AG04449 (cell line): ENCODE data around the gene ITPR1.

ENCODE experiments used
- CTCF ChIA-PET: fragments of 350-600 bp; formaldehyde crosslinking; extraction: SDS; loops from one replicate; lab custom pipeline; 2021; ENCODE audit warnings: antibody characterized with exemption; lab: Yijun Ruan, JAX
- POLR2A ChIA-PET: fragments of 400-600, 350-600 bp; formaldehyde crosslinking; extraction: SDS; loops from one replicate; lab custom pipeline; 2020; ENCODE audit warnings: antibody characterized with exemption, inconsistent platforms; lab: Yijun Ruan, JAX
- DNase-seq: peaks from one replicate; pipeline ENCODE4 v3.0.0-alpha.2; 2010; ENCODE audit warnings: low read depth, low spot score
- H3K4me3 ChIP-seq: 2 replicates; pipeline ENCODE4 v1.5.1; 2011; ENCODE audit warnings: low read depth, mild to moderate bottlenecking, control low read depth, low read length
- CTCF ChIP-seq: IDR thresholded peaks from one replicate; pipeline ENCODE4 v1.5.1; 2011; ENCODE audit warnings: mild to moderate bottlenecking, moderate library complexity, low read length, control low read depth, inconsistent platforms; ENCODE audit not compliant: insufficient read depth; ENCODE audit errors: missing control alignments

Gene ITPR1

GRCh38 chr3:4770561-4770960, 277.4 kb downstream of the ITPR1 start:
- no peak for TF ChIP-seq CTCF
- H3K4me3 ChIP-seq, result no peak overlapping the region
- POLR2A ChIA-PET, result no interaction called here
- no peak for DNase-seq
- CTCF ChIA-PET, result no interaction called here

- POLR2A ChIA-PET, result no interaction called here
- CTCF ChIA-PET, result no interaction called here
- no peak overlapping the region for H3K4me3 ChIP-seq
- DNase-seq, result no peak
- no peak for TF ChIP-seq CTCF
These were observed 278.1 kb downstream of the ITPR1 start for GRCh38 chr3:4771243-4771642.

DNA sequence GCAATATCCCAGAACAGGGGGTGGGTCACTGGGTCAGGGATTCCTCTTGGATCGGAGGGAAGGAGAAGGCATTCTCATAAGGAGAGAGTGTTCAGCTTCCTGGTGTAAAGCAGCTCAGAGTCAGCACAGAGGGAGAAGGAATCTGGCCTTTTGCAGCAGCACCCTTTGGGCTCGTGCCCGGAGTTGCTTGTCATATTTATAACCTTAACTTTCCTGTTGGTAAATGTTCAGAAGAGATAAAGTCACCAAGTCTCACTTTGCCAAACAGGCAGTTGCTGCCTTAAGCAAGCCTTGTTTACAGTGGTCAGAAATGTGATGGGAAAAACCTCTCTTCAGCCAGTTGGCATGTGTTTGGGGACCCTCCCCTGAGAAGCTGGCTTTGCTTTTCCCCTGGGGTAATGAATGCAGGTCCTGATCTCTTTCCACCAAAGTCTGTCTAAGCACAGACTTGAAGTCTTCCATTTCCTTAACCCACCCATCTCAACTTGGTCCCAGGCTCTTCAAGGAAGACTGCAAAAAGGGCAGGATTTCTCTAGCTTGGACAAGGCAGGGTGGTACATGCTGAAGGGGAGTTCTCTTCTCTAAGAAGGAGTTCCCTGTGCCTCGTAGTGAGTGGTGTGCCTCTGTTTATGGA, 279.1 kb downstream of the ITPR1 start:
- ChIA-PET CTCF (no interaction called here), POLR2A (no interaction called here)
- H3K4me3 ChIP-seq, result no peak overlapping the region
- TF ChIP-seq CTCF, result no peak
- DNase-seq, result peak; percentile 29

- DNase-seq, result no peak
- ChIA-PET POLR2A (no interaction called here), CTCF (no interaction called here)
- TF ChIP-seq CTCF, result no peak
- H3K4me3 ChIP-seq, result no peak overlapping the region
These were observed 279.7 kb downstream of the ITPR1 start for GRCh38 chr3:4772858-4773257.

GRCh38 chr3:4773583-4773982, 280.4 kb downstream of the ITPR1 start:
- no peak overlapping the region for H3K4me3 ChIP-seq
- POLR2A ChIA-PET, result no interaction called here
- CTCF ChIA-PET, result no interaction called here
- no peak for DNase-seq
- no peak for TF ChIP-seq CTCF

- ChIA-PET POLR2A (no interaction called here), CTCF (interaction anchor here (0.7 kb wide), 1 partner anchor 9 kb away, joined by 3 read pairs; no protein-coding TSS in a partner anchor)
- H3K4me3 ChIP-seq, result no peak overlapping the region
- no peak for TF ChIP-seq CTCF
- DNase-seq, result no peak
These were observed 281.4 kb downstream of the ITPR1 start for GRCh38 chr3:4774531-4774930.
